SKM-1 (cell line): Measurements from ENCODE around the gene FAM228B.

Experiments used
- DNase-seq: peaks from one replicate; lab custom pipeline; 2025; ENCODE audit not compliant: unreplicated experiment; lab: John Stamatoyannopoulos, UW

FAM228B gene

DNA sequence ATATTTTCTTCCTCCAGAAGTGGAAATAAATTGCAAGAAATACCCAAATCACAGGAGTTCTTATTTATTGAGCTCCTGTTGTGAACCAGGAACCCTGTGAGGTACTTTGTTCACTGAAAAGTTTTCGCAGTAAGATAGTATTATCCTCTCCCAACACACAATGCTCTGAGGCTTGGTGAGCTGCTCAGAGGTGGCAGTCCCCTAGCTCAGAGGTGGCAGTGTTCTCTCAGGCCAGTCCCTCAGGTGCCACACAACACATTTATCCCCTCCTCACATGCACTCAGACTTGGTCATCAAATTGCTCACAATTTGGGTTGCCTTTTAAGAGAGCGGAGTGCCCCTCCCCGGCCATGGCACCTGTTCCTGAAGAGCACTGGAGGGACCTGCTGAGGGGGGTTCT, 77.5 kb downstream of the FAM228B start:
- no peak for DNase-seq

DNA sequence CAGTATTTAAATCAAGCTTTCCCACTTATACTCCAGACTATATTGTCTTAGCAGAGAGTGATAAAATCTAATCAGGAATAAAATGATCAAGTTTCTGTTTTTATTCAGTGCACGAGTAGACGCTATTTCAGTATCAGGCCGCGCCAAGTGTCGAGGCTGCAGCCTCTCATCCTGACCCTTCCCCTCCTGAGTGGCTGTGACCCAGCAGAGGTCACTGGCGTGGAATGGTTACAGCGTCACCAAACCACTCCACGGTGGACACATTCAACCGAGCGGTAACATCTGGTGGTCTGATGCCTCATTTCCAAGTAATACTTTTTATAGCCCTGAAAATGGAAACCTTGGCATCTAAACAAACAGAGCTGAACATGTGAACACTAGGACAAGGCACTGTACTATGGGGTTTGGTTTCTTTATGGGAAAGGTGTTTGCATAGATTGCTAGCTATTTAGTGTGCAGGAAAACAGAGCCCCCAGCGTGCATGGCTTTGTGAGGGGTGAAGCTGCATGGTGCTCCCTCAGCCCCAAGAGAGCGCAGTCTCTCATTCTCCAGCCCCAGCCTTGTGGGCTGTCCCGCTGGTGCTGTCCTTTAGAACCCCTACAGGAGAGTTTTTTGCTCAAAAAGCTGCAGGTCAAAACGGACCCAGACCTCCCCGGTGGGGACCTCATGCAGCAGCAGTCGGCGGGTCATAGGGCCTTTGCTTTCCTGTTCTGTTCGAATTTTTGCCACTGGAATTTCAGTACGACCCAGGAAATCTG, 79.9 kb downstream of the FAM228B start:
- no peak for DNase-seq

DNA sequence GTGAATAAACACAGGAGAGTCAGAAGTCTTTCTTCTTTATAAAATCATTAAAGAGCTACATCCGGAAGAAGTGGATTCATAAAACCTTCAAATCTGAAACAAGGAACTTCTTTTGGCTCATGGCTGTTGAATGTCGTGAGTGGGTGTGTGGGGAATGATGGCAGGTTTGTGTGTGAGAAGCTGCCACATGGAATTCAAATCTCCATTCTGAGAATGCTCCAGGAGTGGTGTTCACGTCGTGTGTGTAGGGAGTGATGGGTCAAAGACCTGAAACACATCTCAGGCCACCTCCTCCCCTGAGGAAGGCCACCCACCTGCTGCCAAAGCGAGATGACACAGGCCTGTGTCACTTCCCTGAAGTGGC, 80.5 kb downstream of the FAM228B start:
- no peak for DNase-seq

DNA sequence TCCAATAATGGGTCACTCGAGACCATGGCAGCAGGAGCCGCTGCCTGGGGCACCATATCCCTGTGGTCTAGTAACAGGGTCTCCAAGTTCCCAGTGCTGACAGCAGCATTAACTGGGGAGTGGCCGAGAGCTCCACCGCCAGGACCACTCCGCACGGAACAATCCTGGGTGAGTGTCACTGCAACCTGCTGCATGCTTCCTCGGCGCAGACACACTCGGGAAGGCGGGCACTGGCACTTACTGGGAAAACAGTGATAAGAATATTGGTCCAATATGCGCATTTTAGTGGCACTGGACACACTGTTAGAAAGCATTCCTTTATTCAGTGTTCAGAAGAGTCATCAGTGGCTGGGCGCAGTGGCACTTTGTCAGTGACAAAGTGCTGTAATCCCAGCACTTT, 81.2 kb downstream of the FAM228B start:
- DNase-seq, result no peak

DNA sequence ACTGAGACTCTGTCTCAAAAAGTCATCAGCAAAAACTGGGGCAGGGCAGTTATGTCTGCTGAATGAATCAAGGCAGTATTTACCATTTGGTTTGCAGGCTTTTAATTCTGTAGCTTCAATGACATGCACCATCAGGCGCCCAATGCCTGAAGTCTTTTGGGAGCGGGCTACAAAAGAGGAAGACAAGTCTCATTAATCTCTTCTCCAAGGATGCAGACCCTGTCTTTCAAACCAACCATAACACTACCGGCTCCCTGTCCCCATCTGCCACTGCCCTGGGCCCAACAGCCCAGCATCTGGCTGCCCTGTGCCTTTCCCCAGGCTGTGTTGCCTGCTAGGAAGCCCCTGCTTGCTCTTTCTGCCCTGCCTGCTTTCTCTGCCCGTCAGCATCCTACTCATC, 81.9 kb downstream of the FAM228B start:
- no peak for DNase-seq

DNA sequence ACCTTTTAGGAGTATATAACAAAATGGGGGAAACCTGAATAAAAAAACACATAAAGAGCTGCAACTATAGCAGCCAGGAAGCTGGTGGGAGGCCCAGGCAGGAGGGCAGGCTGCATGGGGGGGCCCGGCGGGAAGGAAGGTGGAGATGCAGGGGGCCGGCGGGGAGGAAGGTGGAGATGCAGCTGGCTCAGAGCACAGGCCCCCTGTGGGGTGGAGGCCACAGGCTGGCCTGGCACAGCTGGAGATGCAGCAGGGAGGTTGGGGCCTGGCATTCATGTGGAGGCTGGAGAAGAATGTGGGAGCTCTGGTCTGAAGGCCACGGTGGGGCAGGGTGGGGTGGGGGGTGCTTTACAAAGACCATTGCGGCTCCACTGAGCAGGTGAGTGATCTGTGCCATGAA, 83.0 kb downstream of the FAM228B start:
- no peak for DNase-seq

DNA sequence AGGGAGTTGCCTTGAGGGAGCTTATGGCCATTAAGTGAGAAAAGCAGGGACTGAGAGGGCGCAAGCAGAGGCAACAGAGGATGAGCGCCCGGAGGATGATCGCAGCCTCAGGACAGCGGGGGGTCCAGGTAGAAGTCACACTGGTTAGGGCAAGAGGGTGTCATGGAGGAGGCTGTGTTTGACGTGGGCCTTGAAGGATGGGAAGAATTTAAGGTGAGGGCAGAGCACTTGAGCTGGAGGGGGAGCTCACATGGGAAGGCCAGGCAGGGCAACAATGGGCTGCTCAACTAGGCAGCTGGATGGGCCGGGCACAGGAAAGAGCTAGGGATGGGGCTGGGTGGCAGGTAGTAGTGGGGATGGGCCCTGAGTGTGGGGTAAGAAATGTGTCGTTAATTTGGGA, 83.4 kb downstream of the FAM228B start:
- DNase-seq, result no peak

DNA sequence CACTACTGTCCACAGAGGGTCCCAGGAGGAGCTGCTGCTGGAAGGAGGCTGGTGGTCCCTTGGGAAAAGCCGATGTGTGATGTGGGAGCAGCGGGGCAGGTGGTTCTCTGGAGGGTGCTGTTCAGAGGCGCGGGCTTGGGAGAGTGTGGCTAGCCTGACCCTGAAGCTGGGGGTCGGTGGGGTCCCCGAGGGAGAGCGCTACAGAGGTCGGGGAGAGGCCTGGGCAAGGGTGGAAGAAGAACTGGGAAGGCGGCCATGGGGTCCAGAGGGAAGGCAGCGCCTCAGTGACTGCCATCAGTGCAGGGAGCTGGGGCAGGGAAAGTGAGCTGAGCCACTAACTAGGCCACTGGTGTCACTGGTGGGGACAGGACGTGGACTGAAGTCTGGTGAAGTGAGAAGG, 84.1 kb downstream of the FAM228B start:
- no peak for DNase-seq

DNA sequence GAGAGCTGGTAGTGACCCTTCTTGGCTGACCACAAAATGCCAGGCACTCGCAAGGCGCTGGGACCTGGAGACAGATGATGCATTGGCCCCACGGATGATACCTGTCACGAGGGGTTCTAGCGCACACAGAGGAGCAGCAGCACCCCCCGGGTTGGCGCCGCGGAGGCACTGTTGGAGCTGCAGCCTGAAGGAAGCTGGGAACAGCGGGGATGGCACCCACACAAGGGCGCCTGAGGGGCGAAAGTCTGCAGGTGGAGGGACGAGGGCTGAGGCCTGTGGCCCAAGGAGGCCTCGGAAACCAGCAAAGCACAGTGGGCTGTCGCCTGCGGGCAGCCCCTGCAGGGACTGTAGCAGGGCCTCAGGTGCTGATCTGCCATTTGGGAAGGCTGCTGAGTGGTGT, 85.2 kb downstream of the FAM228B start:
- DNase-seq, result no peak

DNA sequence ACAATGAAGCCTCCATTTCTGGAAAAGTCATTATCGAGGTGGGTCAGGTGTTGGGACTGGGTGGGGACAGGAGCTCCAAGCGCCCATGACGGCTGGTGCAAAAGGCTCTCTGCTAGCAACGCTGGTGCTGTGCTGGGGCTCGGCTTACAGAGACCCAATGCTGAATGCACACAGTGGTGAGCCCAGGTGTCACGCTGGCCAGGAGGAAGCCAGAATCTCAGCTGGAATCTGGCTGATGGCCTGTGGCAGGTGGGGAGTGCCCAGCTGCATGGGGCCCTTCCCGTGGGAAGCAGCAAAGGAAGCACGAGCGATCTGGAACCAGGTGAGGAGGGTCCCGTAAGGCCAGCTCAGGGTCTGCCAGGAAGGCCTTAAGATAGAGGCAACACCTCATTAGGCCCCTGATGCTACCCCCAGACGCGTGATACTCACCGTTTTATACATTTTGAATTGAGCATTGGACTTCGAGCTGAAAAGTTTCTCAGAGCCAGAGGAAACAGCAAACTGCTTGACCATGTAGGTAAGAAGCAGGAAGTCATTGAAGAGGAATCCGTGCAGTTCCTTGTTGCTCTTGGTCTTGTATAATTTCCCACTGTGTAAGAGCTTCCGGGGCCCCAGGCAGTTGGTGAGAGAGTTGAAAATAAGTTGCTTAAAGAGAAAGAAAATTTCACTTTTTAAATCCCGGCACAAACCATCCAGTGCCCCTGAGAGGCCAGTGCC, 86.3 kb downstream of the FAM228B start:
- no peak for DNase-seq

DNA sequence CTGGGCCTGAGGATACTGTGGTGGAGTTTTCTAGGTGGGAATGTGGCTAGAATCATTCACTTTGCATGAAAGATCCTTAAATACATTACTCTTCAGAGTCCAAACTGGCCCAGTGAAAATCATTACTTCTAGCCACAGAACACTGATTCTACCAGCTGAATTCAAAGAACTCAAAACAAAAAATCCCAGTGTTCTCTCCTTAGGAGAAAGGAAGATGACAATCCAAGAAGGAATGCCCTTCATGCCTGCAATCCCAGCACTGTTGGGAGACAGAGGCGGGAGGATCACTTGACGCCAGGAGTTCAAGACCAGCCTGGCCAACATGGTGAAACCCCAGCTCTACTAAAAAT, 86.8 kb downstream of the FAM228B start:
- DNase-seq, result no peak

DNA sequence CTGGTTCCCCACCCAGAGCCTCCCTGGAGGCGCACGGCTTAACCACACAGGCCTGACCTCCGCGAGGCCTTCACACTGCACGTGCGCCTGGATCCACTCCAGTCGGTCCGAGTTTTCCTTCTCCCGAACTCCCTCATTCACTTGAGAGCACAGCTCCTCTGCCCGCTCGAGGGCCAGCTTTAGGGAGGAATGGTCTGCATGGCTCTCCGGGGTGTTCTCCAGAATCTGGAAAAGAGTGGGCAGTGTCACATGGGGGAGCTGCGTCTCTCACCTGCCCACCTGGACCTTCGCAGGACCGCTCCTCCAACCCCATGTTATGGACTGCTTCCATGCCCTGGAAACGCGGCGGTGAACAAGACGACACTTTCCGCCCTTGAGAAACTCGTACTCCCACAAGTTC, 87.5 kb downstream of the FAM228B start:
- DNase-seq, result no peak

DNA sequence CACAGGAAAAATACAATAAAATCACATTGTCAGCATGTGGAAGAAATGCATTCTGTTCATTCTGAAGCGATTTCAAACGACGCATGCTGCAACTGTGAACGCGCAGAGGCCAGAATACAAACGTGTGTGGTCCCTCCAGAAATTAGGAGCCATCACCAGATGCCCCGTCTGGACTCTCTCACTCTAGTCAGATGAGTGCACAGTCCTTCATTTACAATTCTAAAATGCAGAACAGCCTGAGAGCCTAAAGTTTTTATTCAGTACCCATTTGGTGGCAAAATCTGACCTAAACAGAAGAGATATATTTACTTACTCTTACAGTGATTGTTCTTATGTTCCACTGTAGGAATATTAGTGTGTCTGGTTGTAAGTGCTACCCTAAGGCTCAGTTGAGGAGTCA, 88.1 kb downstream of the FAM228B start:
- no peak for DNase-seq

DNA sequence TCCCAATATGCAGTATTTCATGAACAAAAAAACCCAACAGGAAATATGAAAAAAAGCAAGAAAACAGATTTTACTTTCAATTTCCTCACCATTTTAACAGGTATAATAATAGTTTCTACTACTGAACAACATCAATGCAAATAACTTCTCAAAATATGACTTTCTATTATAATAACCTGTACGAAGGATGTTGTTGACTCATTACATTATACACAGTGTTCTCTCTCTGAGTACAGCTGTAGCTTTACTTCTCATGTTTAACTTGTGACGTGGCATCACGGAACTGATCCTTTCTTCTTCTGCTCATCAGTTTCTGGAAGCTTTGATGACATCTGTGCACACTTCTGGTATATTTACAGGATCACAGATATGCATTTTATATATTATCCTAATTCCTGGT, 91.6 kb downstream of the FAM228B start:
- no peak for DNase-seq
